GM23338 (cell line): ENCODE measurements around the gene EXOC6B. TPM values are rescaled to one million over a fixed set of nuclear protein-coding genes. Genes with fewer than 3 reads are reported as not detected.

ENCODE experiments used
- ATAC-seq: fragments of 200-7000 bp; cut with Tn5 transposase; 3 replicates; pipeline ENCODE4 v1.9.1; 2020
- DNase-seq: peaks from one replicate; pipeline ENCODE4 v3.0.0-alpha.2; 2015; ENCODE audit warnings: low spot score
- H2AFZ ChIP-seq: fragments of 200-600 bp; sonication (generic); 2 replicates; pipeline ENCODE4 v1.8.0; 2016; ENCODE audit warnings: antibody characterized with exemption, mild to moderate bottlenecking, moderate library complexity
- H3F3A ChIP-seq: fragments of 200-600 bp; sonication (generic); replicated peaks from 2 replicates; pipeline ENCODE4 v1.8.0; 2017; ENCODE audit warnings: antibody characterized with exemption, mixed run types, low read depth
- H3K27ac ChIP-seq: fragments of 200-600 bp; sonication (generic); 2 replicates; pipeline ENCODE4 v1.6.1; 2016; ENCODE audit warnings: low read depth
- H3K27me3 ChIP-seq: fragments of 200-600 bp; sonication (generic); 2 replicates; pipeline ENCODE4 v1.8.0; 2016; ENCODE audit warnings: mild to moderate bottlenecking, mixed run types, moderate library complexity; ENCODE audit not compliant: insufficient read depth
- H3K36me3 ChIP-seq: fragments of 200-600 bp; sonication (generic); 2 replicates; pipeline ENCODE4 v1.8.0; 2016; ENCODE audit warnings: mild to moderate bottlenecking; ENCODE audit not compliant: insufficient read depth
- H3K4me1 ChIP-seq: fragments of 200-600 bp; sonication (generic); 2 replicates; pipeline ENCODE4 v1.8.0; 2016; ENCODE audit warnings: mild to moderate bottlenecking, moderate library complexity; ENCODE audit not compliant: insufficient read depth
- H3K4me2 ChIP-seq: fragments of 200-600 bp; sonication (generic); 2 replicates; pipeline ENCODE4 v1.7.1; 2017; ENCODE audit warnings: mixed run types
- H3K4me3 ChIP-seq: fragments of 200-600 bp; sonication (generic); 2 replicates; pipeline ENCODE4 v1.6.1; 2016; ENCODE audit warnings: mixed run types
- H3K79me2 ChIP-seq: fragments of 200-600 bp; sonication (generic); replicated peaks from 2 replicates; pipeline ENCODE4 v1.8.0; 2017; ENCODE audit warnings: mild to moderate bottlenecking; ENCODE audit not compliant: insufficient read depth
- H3K9me2 ChIP-seq: fragments of 200-600 bp; sonication (generic); 2 replicates; pipeline ENCODE4 v1.8.0; 2017; ENCODE audit not compliant: insufficient read depth
- H4K20me1 ChIP-seq: fragments of 200-600 bp; sonication (generic); replicated peaks from 2 replicates; pipeline ENCODE4 v1.8.0; 2017; ENCODE audit warnings: mild to moderate bottlenecking; ENCODE audit not compliant: insufficient read depth
- H3K27ac Mint-ChIP-seq: 2 replicates; pipeline ENCODE4 v1.8.0; 2020; ENCODE audit warnings: inconsistent platforms, mild to moderate bottlenecking, moderate library complexity, mixed read lengths
- H3K27me3 Mint-ChIP-seq: 3 replicates; pipeline ENCODE4 v1.8.0; 2022; ENCODE audit warnings: low read depth, mild to moderate bottlenecking, moderate library complexity, mixed read lengths, inconsistent platforms; ENCODE audit not compliant: insufficient read depth, poor library complexity
- H3K36me3 Mint-ChIP-seq: 3 replicates; pipeline ENCODE4 v1.8.0; 2021; ENCODE audit warnings: low read depth, mild to moderate bottlenecking, inconsistent platforms, moderate library complexity, mixed read lengths
- H3K4me1 Mint-ChIP-seq: 3 replicates; pipeline ENCODE4 v1.8.0; 2020; ENCODE audit warnings: mild to moderate bottlenecking, inconsistent platforms, mixed read lengths
- H3K4me3 Mint-ChIP-seq: 3 replicates; pipeline ENCODE4 v1.8.0; 2021; ENCODE audit warnings: moderate library complexity, mild to moderate bottlenecking, inconsistent platforms, mixed read lengths
- H3K9me3 Mint-ChIP-seq: 3 replicates; pipeline ENCODE4 v1.8.0; 2020; ENCODE audit warnings: moderate library complexity, mild to moderate bottlenecking, inconsistent platforms, mixed read lengths
- ETS1 ChIP-seq: IDR thresholded peaks from 2 replicates; pipeline ENCODE4 v1.6.1; 2016; ENCODE audit warnings: antibody characterized with exemption
- EZH2 ChIP-seq: fragments of 200-600 bp; sonication (generic); IDR thresholded peaks from one replicate; pipeline ENCODE4 v1.8.0; 2017; ENCODE audit warnings: antibody characterized with exemption, mild to moderate bottlenecking, low read depth; ENCODE audit not compliant: unreplicated experiment
- EZH2phosphoT487 ChIP-seq: fragments of 200-600 bp; sonication (generic); IDR thresholded peaks from one replicate; pipeline ENCODE4 v1.8.1; 2018; ENCODE audit warnings: antibody characterized with exemption; ENCODE audit not compliant: unreplicated experiment
- JUNB ChIP-seq: IDR thresholded peaks from one replicate; pipeline ENCODE4 v1.6.1; 2016; ENCODE audit warnings: antibody characterized with exemption; ENCODE audit not compliant: unreplicated experiment
- POLR2AphosphoS5 ChIP-seq: IDR thresholded peaks from 2 replicates; pipeline ENCODE4 v1.6.1; 2016; ENCODE audit warnings: antibody characterized with exemption, low read depth
- ZNF114 ChIP-seq: fragments of 250-450 bp; sonication (Bioruptor Pico); IDR thresholded peaks from 2 replicates; pipeline ENCODE4 v1.5.0; 2020; ENCODE audit warnings: mild to moderate bottlenecking, moderate library complexity
- ZNF331 ChIP-seq: fragments of 250-450 bp; sonication (Bioruptor Pico); IDR thresholded peaks from 2 replicates; pipeline ENCODE4 v1.5.0; 2020; ENCODE audit warnings: low read depth, mild to moderate bottlenecking, moderate library complexity
- polyA plus RNA-seq: library from polyadenylated mRNA; unstranded; fragments of >200 nt; fragmentation: Nextera tagmentation; extraction: Ambion mirVana; gene quantifications from 2 replicates; pipeline ENCODE4 v1.2.1, GENCODE V29; 2016
- total RNA-seq: library from RNA; depleted of rRNA; stranded (reverse); fragments of >200 nt; shearing (Covaris generic); gene quantifications from 2 replicates; pipeline ENCODE4 v1.2.3, GENCODE V29; 2014
- TF ChIP-seq, protein P1 (sequence below): fragments of 250-450 bp; sonication (Bioruptor Pico); IDR thresholded peaks from 2 replicates; pipeline ENCODE4 v1.5.0; 2020; ENCODE audit warnings: mild to moderate bottlenecking, moderate library complexity
- TF ChIP-seq, protein P2 (sequence below): IDR thresholded peaks from one replicate; pipeline ENCODE4 v1.6.1; 2018; ENCODE audit warnings: antibody characterized with exemption; ENCODE audit not compliant: unreplicated experiment

EXOC6B gene
- total and polyA plus RNA-seq, 2 experiments from 2014 or later: 7.2 to 45.9 TPM

DNA sequence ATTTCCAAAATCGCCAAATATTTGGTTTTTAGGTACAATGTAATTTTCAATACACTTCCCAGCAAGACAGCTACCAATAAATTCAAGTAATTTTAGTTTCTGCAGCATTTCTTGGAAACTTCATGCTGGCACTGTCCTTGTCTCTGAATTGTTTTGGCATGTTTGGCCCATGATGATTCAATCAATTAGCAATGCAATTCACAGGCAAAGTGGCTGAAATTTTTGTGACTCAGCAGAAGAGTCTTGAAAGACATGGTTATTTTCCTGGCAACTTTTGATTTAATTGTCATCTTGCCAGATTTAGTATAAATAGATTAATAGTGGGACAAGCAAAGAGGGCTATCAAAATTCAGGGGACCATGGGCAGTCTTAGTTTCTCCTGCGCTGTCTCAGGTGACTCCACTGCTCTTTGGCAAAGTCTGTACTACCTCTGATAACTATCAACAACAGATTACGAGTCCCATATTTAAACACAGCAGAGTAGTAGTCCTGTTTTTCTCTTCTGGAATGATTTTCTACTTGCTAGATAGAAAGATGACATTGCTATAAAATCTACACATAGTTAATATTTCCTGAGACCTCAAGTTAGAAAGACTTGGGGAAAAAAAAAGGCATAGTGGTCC is 589.3 kb downstream of the EXOC6B start:
- H3K4me2 ChIP-seq: no peak overlapping the region
- Mint-ChIP-seq H3K4me3 (no peak overlapping the region), H3K4me1 (peaks cover 20% of the 10 kb centered on the region), H3K27ac (peak overlapping the region; percentile 91), H3K36me3 (no peaks in the 10 kb centered on the region), H3K27me3 (no peaks in the 10 kb centered on the region), H3K9me3 (no peaks in the 10 kb centered on the region)
- H4K20me1 ChIP-seq: no peaks in the 10 kb centered on the region
- no peak for TF ChIP-seq EZH2
- no peak for TF ChIP-seq ZNF114 (CRISPR knock-in tag)
- TF ChIP-seq ETS1: no peak
- no peak for TF ChIP-seq EZH2phosphoT487
- no peak for TF ChIP-seq JUNB
- no peak for TF ChIP-seq POLR2AphosphoS5
- H3K79me2 ChIP-seq: no peaks in the 10 kb centered on the region
- H3K4me3 ChIP-seq: no peak overlapping the region
- H3K36me3 ChIP-seq: no peaks in the 10 kb centered on the region
- no peak; the same call in 2 of the 3 replicates for ATAC-seq
- H2AFZ ChIP-seq: no peak overlapping the region
- H3K27ac ChIP-seq: no peak overlapping the region
- DNase-seq: no peak
- no peaks in the 10 kb centered on the region for H3K27me3 ChIP-seq
- peaks cover 14% of the 10 kb centered on the region for H3K4me1 ChIP-seq
- H3F3A ChIP-seq: no peaks in the 10 kb centered on the region
- H3K9me2 ChIP-seq: no peaks in the 10 kb centered on the region

DNA sequence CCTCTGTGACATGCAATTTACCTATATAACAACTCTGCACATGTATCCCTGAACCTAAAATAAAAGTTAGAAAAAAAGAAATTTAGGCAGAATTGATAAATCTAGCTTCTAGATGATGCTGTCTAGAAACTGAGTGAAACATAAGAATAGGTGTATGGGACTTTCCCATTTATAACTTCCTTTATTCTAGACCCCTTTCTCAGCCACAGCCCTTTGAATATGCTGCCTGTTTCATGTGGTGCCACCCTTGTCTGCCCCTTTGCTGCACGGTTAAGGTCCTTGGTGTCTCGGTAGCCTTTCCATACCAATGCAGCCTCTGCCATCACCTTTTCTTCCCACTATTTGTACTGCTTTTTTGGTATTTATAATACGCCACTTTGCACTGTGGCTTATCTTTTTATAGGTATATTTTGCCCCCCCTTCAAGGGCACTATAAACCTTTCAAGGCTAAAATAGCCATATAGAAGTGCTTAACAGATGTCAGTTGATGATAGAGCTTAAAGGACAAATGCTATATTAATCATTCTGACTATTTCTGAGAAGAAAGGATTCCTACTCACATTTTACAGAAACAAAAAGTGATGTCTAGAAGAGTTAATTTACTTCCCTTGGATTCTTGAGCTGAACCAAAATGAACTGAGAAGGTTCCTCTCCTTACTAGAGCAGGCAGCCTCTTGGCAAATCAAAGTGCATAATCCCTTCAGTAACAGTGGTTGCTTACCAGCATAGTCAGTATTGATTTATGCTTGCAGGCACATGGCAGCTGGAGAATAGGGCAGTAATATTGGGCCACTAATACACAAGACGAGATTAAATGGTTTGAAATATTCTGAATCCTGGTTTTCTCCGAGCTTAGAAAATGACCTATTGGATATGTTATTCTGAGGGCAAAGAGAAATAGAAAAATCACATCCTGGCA is 590.1 kb downstream of the EXOC6B start:
- Mint-ChIP-seq H3K9me3 (no peaks in the 10 kb centered on the region), H3K27me3 (no peaks in the 10 kb centered on the region), H3K27ac (peak overlapping the region; percentile 91), H3K4me3 (no peak overlapping the region), H3K36me3 (no peaks in the 10 kb centered on the region), H3K4me1 (peaks cover 25% of the 10 kb centered on the region)
- no peak overlapping the region for H2AFZ ChIP-seq
- H3K4me2 ChIP-seq: no peak overlapping the region
- H3F3A ChIP-seq: no peaks in the 10 kb centered on the region
- H3K36me3 ChIP-seq: no peaks in the 10 kb centered on the region
- no peak for DNase-seq
- no peaks in the 10 kb centered on the region for H4K20me1 ChIP-seq
- H3K9me2 ChIP-seq: no peaks in the 10 kb centered on the region
- no peak overlapping the region for H3K27ac ChIP-seq
- peaks cover 18% of the 10 kb centered on the region for H3K4me1 ChIP-seq
- H3K27me3 ChIP-seq: no peaks in the 10 kb centered on the region
- H3K4me3 ChIP-seq: no peak overlapping the region
- no peak for ATAC-seq
- H3K79me2 ChIP-seq: no peaks in the 10 kb centered on the region
- no peak for TF ChIP-seq ZNF331 (CRISPR knock-in tag)
- TF ChIP-seq, protein P1, sequence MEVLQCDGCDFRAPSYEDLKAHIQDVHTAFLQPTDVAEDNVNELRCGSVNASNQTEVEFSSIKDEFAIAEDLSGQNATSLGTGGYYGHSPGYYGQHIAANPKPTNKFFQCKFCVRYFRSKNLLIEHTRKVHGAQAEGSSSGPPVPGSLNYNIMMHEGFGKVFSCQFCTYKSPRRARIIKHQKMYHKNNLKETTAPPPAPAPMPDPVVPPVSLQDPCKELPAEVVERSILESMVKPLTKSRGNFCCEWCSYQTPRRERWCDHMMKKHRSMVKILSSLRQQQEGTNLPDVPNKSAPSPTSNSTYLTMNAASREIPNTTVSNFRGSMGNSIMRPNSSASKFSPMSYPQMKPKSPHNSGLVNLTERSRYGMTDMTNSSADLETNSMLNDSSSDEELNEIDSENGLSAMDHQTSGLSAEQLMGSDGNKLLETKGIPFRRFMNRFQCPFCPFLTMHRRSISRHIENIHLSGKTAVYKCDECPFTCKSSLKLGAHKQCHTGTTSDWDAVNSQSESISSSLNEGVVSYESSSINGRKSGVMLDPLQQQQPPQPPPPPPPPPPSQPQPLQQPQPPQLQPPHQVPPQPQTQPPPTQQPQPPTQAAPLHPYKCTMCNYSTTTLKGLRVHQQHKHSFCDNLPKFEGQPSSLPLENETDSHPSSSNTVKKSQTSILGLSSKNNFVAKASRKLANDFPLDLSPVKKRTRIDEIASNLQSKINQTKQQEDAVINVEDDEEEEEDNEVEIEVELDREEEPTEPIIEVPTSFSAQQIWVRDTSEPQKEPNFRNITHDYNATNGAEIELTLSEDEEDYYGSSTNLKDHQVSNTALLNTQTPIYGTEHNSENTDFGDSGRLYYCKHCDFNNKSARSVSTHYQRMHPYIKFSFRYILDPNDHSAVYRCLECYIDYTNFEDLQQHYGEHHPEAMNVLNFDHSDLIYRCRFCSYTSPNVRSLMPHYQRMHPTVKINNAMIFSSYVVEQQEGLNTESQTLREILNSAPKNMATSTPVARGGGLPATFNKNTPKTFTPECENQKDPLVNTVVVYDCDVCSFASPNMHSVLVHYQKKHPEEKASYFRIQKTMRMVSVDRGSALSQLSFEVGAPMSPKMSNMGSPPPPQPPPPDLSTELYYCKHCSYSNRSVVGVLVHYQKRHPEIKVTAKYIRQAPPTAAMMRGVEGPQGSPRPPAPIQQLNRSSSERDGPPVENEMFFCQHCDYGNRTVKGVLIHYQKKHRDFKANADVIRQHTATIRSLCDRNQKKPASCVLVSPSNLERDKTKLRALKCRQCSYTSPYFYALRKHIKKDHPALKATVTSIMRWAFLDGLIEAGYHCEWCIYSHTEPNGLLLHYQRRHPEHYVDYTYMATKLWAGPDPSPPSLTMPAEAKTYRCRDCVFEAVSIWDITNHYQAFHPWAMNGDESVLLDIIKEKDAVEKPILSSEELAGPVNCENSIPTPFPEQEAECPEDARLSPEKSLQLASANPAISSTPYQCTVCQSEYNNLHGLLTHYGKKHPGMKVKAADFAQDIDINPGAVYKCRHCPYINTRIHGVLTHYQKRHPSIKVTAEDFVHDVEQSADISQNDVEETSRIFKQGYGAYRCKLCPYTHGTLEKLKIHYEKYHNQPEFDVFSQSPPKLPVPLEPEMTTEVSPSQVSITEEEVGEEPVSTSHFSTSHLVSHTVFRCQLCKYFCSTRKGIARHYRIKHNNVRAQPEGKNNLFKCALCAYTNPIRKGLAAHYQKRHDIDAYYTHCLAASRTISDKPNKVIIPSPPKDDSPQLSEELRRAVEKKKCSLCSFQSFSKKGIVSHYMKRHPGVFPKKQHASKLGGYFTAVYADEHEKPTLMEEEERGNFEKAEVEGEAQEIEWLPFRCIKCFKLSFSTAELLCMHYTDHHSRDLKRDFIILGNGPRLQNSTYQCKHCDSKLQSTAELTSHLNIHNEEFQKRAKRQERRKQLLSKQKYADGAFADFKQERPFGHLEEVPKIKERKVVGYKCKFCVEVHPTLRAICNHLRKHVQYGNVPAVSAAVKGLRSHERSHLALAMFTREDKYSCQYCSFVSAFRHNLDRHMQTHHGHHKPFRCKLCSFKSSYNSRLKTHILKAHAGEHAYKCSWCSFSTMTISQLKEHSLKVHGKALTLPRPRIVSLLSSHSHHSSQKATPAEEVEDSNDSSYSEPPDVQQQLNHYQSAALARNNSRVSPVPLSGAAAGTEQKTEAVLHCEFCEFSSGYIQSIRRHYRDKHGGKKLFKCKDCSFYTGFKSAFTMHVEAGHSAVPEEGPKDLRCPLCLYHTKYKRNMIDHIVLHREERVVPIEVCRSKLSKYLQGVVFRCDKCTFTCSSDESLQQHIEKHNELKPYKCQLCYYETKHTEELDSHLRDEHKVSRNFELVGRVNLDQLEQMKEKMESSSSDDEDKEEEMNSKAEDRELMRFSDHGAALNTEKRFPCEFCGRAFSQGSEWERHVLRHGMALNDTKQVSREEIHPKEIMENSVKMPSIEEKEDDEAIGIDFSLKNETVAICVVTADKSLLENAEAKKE (CRISPR knock-in tag): no peak
- TF ChIP-seq, protein P2, sequence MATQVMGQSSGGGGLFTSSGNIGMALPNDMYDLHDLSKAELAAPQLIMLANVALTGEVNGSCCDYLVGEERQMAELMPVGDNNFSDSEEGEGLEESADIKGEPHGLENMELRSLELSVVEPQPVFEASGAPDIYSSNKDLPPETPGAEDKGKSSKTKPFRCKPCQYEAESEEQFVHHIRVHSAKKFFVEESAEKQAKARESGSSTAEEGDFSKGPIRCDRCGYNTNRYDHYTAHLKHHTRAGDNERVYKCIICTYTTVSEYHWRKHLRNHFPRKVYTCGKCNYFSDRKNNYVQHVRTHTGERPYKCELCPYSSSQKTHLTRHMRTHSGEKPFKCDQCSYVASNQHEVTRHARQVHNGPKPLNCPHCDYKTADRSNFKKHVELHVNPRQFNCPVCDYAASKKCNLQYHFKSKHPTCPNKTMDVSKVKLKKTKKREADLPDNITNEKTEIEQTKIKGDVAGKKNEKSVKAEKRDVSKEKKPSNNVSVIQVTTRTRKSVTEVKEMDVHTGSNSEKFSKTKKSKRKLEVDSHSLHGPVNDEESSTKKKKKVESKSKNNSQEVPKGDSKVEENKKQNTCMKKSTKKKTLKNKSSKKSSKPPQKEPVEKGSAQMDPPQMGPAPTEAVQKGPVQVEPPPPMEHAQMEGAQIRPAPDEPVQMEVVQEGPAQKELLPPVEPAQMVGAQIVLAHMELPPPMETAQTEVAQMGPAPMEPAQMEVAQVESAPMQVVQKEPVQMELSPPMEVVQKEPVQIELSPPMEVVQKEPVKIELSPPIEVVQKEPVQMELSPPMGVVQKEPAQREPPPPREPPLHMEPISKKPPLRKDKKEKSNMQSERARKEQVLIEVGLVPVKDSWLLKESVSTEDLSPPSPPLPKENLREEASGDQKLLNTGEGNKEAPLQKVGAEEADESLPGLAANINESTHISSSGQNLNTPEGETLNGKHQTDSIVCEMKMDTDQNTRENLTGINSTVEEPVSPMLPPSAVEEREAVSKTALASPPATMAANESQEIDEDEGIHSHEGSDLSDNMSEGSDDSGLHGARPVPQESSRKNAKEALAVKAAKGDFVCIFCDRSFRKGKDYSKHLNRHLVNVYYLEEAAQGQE: no peak
- TF ChIP-seq EZH2: no peak
- TF ChIP-seq EZH2phosphoT487: no peak
